ENCODE measurements around the gene BRD3. TPM values are rescaled to one million over a fixed set of nuclear protein-coding genes. Genes with fewer than 3 reads are reported as not detected.
"Not testable (repeated sequence)": the region's sequence is repeated elsewhere in the genome, so short reads cannot be mapped to it uniquely, and the experiment has no call there.

The BRD3 gene
- 10 to 100 TPM; 33.8 to 39.2 TPM for total RNA-seq

- peaks cover 14% of the 10 kb centered on the region for H3K27me3 Mint-ChIP-seq
- ChIA-PET CTCF (interaction anchor here (1.2 kb wide), 1 partner anchor 95 kb away, joined by 3 read pairs; no protein-coding TSS in a partner anchor), POLR2A (interaction anchor here (0.6 to 0.8 kb wide), 2 partner anchors 43 to 97 kb away, joined by 3 to 5 read pairs; partner anchors contain the start of genes BRD3OS and RNU6ATAC)
- peak within 1 kb of the TSS; percentile 85 for H3K4me3 Mint-ChIP-seq
- DNase-seq (peak; percentile 91), ATAC-seq (peak; percentile 85)
- H3K27ac Mint-ChIP-seq, result peak within 1 kb of the TSS; percentile 84
- H3K9me3 Mint-ChIP-seq (ENCODE audit: low read depth), result no peaks in the 10 kb centered on the region
- intact Hi-C loops (cut with DNase I, micrococcal nuclease), result loop anchor here (1.0 to 10.0 kb wide), 24 partner anchors 31 to 1839 kb away; partner anchors contain the start of genes BRD3OS (in 2 of the 2), RNU6ATAC (in 2 of the 2), VAV2 (in 2 of the 2) and CACFD1 (in 1 of the 2)
- H3K4me1 Mint-ChIP-seq, result peaks cover 28% of the 10 kb centered on the region
- no peaks in the 10 kb centered on the region for H3K36me3 Mint-ChIP-seq (ENCODE audit: low read depth)
These were observed at the start of gene BRD3 for GRCh38 chr9:134067904-134068743. Gene BRD3 (minus strand): TSS chr9:134068026. CDS start chr9:134053477, 14,549 bp downstream.

GRCh38 chr9:134112561-134112960, 44.7 kb upstream of the BRD3 start:
- POLR2A ChIA-PET, result no interaction called here

GRCh38 chr9:134111064-134111463, 43.2 kb upstream of the BRD3 start:
- Mint-ChIP-seq H3K27ac (no peak overlapping the region), H3K4me1 (no peaks in the 10 kb centered on the region), H3K4me3 (no peak overlapping the region), H3K36me3 (ENCODE audit: low read depth) (no peaks in the 10 kb centered on the region), H3K9me3 (ENCODE audit: low read depth) (no peaks in the 10 kb centered on the region), H3K27me3 (peaks cover 4% of the 10 kb centered on the region)
- intact Hi-C loops (cut with DNase I, micrococcal nuclease), result no loop called here
- ChIA-PET CTCF (no interaction called here), POLR2A (interaction anchor here (0.7 kb wide), 1 partner anchor 19 kb away, joined by 3 read pairs; no protein-coding TSS in a partner anchor)
- ATAC-seq (no peak), DNase-seq (no peak)

More at GRCh38 chr9:134112561-134112960, 44.7 kb upstream of the BRD3 start:
- DNase-seq, result no peak
- intact Hi-C loops (cut with DNase I, micrococcal nuclease), result no loop called here
- Mint-ChIP-seq H3K9me3 (ENCODE audit: low read depth) (no peaks in the 10 kb centered on the region), H3K27me3 (no peaks in the 10 kb centered on the region), H3K36me3 (ENCODE audit: low read depth) (no peaks in the 10 kb centered on the region), H3K4me3 (no peak overlapping the region), H3K4me1 (no peaks in the 10 kb centered on the region), H3K27ac (no peak overlapping the region)
- ATAC-seq, result no peak
- CTCF ChIA-PET, result no interaction called here

GRCh38 chr9:134103391-134103998, 35.7 kb upstream of the BRD3 start:
- intact Hi-C loops (cut with DNase I, micrococcal nuclease), result no loop called here
- H3K4me1 Mint-ChIP-seq, result no peaks in the 10 kb centered on the region
- no peak overlapping the region for H3K4me3 Mint-ChIP-seq
- H3K36me3 Mint-ChIP-seq (ENCODE audit: low read depth), result no peaks in the 10 kb centered on the region
- ChIA-PET POLR2A (no interaction called here), CTCF (no interaction called here)
- DNase-seq (no peak), ATAC-seq (no peak)
- no peaks in the 10 kb centered on the region for H3K9me3 Mint-ChIP-seq (ENCODE audit: low read depth)
- H3K27ac Mint-ChIP-seq, result no peak overlapping the region
- H3K27me3 Mint-ChIP-seq, result peaks cover 20% of the 10 kb centered on the region

- POLR2A ChIA-PET, result no interaction called here
- H3K4me1 Mint-ChIP-seq, result no peaks in the 10 kb centered on the region
- no peaks in the 10 kb centered on the region for H3K9me3 Mint-ChIP-seq (ENCODE audit: low read depth)
- DNase-seq (no peak), ATAC-seq (no peak)
- CTCF ChIA-PET, result interaction anchor here (0.6 kb wide), 1 partner anchor 1644 kb away, joined by 5 read pairs; no protein-coding TSS in a partner anchor
- H3K4me3 Mint-ChIP-seq, result no peak overlapping the region
- no peak overlapping the region for H3K27ac Mint-ChIP-seq
- H3K27me3 Mint-ChIP-seq, result peaks cover 23% of the 10 kb centered on the region
- intact Hi-C loops (cut with DNase I, micrococcal nuclease), result no loop called here
- H3K36me3 Mint-ChIP-seq (ENCODE audit: low read depth), result no peaks in the 10 kb centered on the region
These were observed 33.9 kb upstream of the BRD3 start for GRCh38 chr9:134101623-134102149.

- intact Hi-C loops (cut with DNase I, micrococcal nuclease); H3K4me1 Mint-ChIP-seq; ATAC-seq; H3K9me3 Mint-ChIP-seq (ENCODE audit: low read depth); POLR2A ChIA-PET; DNase-seq; H3K36me3 Mint-ChIP-seq (ENCODE audit: low read depth); H3K27ac Mint-ChIP-seq; H3K4me3 Mint-ChIP-seq: not testable (repeated sequence)
- CTCF ChIA-PET, result interaction anchor here (0.6 kb wide), 1 partner anchor 1645 kb away, joined by 5 read pairs; no protein-coding TSS in a partner anchor
- peaks cover 19% of the 10 kb centered on the region for H3K27me3 Mint-ChIP-seq
These were observed 33.3 kb upstream of the BRD3 start for GRCh38 chr9:134101133-134101532.

- intact Hi-C loops (cut with DNase I, micrococcal nuclease), result no loop called here
- POLR2A ChIA-PET, result no interaction called here
These were observed 32.2 kb upstream of the BRD3 start for GRCh38 chr9:134100040-134100439.

GRCh38 chr9:134099123-134099761, 31.4 kb upstream of the BRD3 start:
- intact Hi-C loops (cut with DNase I, micrococcal nuclease), result loop anchor here (1.0 to 2.0 kb wide), 6 partner anchors 31 to 317 kb away; partner anchors contain the start of genes BRD3 (in 1 of the 2) and BRD3OS (in 1 of the 2)
- Mint-ChIP-seq H3K4me1 (no peaks in the 10 kb centered on the region), H3K4me3 (no peak overlapping the region), H3K9me3 (ENCODE audit: low read depth) (no peaks in the 10 kb centered on the region), H3K27ac (no peak overlapping the region), H3K36me3 (ENCODE audit: low read depth) (no peaks in the 10 kb centered on the region), H3K27me3 (peaks cover 17% of the 10 kb centered on the region)
- DNase-seq (peak; percentile 75), ATAC-seq (peak; percentile 86)
- CTCF ChIA-PET, result interaction anchor here (0.5 to 1.3 kb wide), 8 partner anchors 10 to 357 kb away, joined by 3 to 5 read pairs (median 4); no protein-coding TSS in a partner anchor
- POLR2A ChIA-PET, result no interaction called here

More at GRCh38 chr9:134100040-134100439, 32.2 kb upstream of the BRD3 start:
- DNase-seq (no peak), ATAC-seq (no peak)
- CTCF ChIA-PET, result interaction anchor here (0.6 to 1.2 kb wide), 2 partner anchors 9 to 358 kb away, joined by 3 to 5 read pairs; no protein-coding TSS in a partner anchor
- no peak overlapping the region for H3K27ac Mint-ChIP-seq
- H3K36me3 Mint-ChIP-seq (ENCODE audit: low read depth), result no peaks in the 10 kb centered on the region
- no peak overlapping the region for H3K4me3 Mint-ChIP-seq
- H3K9me3 Mint-ChIP-seq (ENCODE audit: low read depth), result no peaks in the 10 kb centered on the region
- no peaks in the 10 kb centered on the region for H3K4me1 Mint-ChIP-seq
- H3K27me3 Mint-ChIP-seq, result peaks cover 19% of the 10 kb centered on the region

- ATAC-seq (no peak), DNase-seq (no peak)
- peaks cover 2% of the 10 kb centered on the region for H3K9me3 Mint-ChIP-seq (ENCODE audit: low read depth)
- no peaks in the 10 kb centered on the region for H3K36me3 Mint-ChIP-seq (ENCODE audit: low read depth)
- H3K4me1 Mint-ChIP-seq, result no peaks in the 10 kb centered on the region
- no peak overlapping the region for H3K27ac Mint-ChIP-seq
- ChIA-PET CTCF (interaction anchor here (0.6 kb wide), 1 partner anchor 1982 kb away, joined by 3 read pairs; no protein-coding TSS in a partner anchor), POLR2A (no interaction called here)
- H3K4me3 Mint-ChIP-seq, result no peak overlapping the region
- intact Hi-C loops (cut with DNase I, micrococcal nuclease), result no loop called here
- H3K27me3 Mint-ChIP-seq, result peaks cover 3% of the 10 kb centered on the region
These were observed 22.1 kb upstream of the BRD3 start for GRCh38 chr9:134089972-134090371.

GRCh38 chr9:134088063-134088725, 20.4 kb upstream of the BRD3 start:
- Mint-ChIP-seq H3K4me3 (no peak overlapping the region), H3K36me3 (ENCODE audit: low read depth) (no peaks in the 10 kb centered on the region), H3K9me3 (ENCODE audit: low read depth) (peaks cover 2% of the 10 kb centered on the region), H3K27ac (no peak overlapping the region), H3K4me1 (no peaks in the 10 kb centered on the region), H3K27me3 (peaks cover 3% of the 10 kb centered on the region)
- no peak for ATAC-seq
- intact Hi-C loops (cut with DNase I, micrococcal nuclease), result no loop called here
- ChIA-PET POLR2A (no interaction called here), CTCF (interaction anchor here (0.6 to 1.5 kb wide), 3 partner anchors 11 to 306 kb away, joined by 3 to 4 read pairs (median 3); no protein-coding TSS in a partner anchor)
- DNase-seq, result no peak
